Astrocyte of the cerebellum (primary cell): ENCODE measurements around the gene CCDC136.

Experiments
- DNase-seq: peaks from one replicate; pipeline ENCODE4 v3.0.0-alpha.2; 2011; ENCODE audit warnings: low read depth
- H3K4me3 ChIP-seq: 2 replicates; pipeline ENCODE4 v1.5.1; 2011; ENCODE audit warnings: mild to moderate bottlenecking, low read depth, low read length, moderate library complexity
- in situ Hi-C: cut with HindIII; loops from 2 replicates; pipeline ENCODE4 v1.10.0; 2017; ENCODE audit warnings: low sequenced_read_pairs
- TF ChIP-seq, protein P1 (sequence below): IDR thresholded peaks from 2 replicates; pipeline ENCODE4 v1.5.1; 2012; ENCODE audit warnings: low read length, low read depth, moderate library complexity, mild to moderate bottlenecking; ENCODE audit errors: missing control alignments

Gene CCDC136

GRCh38 chr7:128854396-128854795 is 62.6 kb downstream of the CCDC136 start:
- DNase-seq = no peak
- TF ChIP-seq, protein P1, sequence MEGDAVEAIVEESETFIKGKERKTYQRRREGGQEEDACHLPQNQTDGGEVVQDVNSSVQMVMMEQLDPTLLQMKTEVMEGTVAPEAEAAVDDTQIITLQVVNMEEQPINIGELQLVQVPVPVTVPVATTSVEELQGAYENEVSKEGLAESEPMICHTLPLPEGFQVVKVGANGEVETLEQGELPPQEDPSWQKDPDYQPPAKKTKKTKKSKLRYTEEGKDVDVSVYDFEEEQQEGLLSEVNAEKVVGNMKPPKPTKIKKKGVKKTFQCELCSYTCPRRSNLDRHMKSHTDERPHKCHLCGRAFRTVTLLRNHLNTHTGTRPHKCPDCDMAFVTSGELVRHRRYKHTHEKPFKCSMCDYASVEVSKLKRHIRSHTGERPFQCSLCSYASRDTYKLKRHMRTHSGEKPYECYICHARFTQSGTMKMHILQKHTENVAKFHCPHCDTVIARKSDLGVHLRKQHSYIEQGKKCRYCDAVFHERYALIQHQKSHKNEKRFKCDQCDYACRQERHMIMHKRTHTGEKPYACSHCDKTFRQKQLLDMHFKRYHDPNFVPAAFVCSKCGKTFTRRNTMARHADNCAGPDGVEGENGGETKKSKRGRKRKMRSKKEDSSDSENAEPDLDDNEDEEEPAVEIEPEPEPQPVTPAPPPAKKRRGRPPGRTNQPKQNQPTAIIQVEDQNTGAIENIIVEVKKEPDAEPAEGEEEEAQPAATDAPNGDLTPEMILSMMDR = no peak
- no peak overlapping the region for H3K4me3 ChIP-seq
- in situ Hi-C loops = no loop called here

DNA sequence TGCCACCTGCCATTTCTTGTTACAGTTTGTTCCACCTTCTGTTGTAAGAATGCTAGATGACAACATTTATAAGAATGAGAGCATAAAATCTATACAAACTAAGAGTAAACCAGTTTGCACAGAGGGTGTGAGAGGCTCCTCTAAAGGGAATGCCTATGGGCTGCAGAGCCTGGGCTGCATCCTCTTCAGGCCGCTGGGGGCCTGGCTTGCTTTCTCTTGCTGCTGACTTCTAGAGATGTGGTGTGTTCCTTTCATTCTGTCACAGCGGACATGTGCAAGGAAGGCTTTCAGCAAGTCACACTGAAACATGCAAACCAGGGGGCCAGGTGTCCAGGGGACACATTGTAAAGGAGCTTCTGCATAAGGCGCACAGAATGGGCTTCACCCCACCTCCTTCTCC is 63.8 kb downstream of the CCDC136 start:
- in situ Hi-C loops = no loop called here
- no peak overlapping the region for H3K4me3 ChIP-seq
- TF ChIP-seq, protein P1 = no peak
- no peak for DNase-seq

GRCh38 chr7:128856001-128856718 is 64.4 kb downstream of the CCDC136 start:
- in situ Hi-C loops = no loop called here
- H3K4me3 ChIP-seq = no peak overlapping the region
- no peak for DNase-seq
- TF ChIP-seq, protein P1 = no peak

- no peak overlapping the region for H3K4me3 ChIP-seq
- no peak for DNase-seq
- in situ Hi-C loops = no loop called here
- TF ChIP-seq, protein P1 = no peak
Observed at GRCh38 chr7:128858380-128859231, 66.8 kb downstream of the CCDC136 start.

- H3K4me3 ChIP-seq = no peak overlapping the region
- no peak for DNase-seq
- in situ Hi-C loops = no loop called here
- TF ChIP-seq, protein P1 = no peak
Observed at GRCh38 chr7:128859232-128860157, 67.7 kb downstream of the CCDC136 start.
